Ecto neural progenitor cell (in vitro differentiated cells): ENCODE results near the gene PPFIA2.

Source experiments
- DNase-seq: peaks from one replicate; pipeline ENCODE4 v3.0.0-alpha.2; 2018; ENCODE audit warnings: low spot score

Gene PPFIA2

DNA sequence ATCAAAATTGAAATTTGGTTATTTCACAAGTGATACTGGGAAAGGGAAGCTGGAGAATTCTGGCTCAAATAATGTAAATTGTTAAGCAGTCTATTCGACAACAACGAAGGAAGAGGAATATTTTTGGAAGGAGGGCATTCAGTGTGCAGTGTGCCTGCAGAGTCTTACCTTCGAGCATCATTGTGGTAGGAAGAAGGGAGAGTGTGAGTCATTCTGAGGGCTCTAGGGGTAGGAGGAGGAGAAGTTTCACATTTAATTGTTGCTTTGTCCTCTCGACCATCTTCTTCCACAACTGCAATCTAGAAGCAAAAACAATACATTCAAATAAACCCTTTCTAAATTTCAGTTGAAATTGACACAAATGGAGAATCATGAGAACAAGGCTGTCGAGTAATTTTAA lies 418.2 kb downstream of the PPFIA2 start:
- DNase-seq = no peak

DNA sequence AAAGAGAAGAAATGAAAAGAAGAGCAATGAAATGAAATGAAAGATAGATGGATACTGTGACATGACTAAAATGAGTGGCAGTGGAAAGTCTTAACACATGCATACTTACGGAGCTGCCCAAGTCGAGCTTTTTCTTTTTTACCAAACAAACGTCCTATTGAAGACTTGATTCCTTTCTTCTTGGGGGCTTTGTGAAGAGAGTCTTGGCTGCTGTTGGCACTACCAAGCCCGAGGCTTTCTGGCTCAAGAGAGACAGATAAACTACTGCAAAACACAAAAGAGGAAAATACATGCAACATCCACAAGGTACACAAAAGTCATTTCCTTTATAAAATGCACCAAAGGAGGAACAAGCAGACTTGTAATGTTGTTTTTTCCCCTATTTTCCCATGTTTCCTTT lies 420.1 kb downstream of the PPFIA2 start:
- DNase-seq = no peak

DNA sequence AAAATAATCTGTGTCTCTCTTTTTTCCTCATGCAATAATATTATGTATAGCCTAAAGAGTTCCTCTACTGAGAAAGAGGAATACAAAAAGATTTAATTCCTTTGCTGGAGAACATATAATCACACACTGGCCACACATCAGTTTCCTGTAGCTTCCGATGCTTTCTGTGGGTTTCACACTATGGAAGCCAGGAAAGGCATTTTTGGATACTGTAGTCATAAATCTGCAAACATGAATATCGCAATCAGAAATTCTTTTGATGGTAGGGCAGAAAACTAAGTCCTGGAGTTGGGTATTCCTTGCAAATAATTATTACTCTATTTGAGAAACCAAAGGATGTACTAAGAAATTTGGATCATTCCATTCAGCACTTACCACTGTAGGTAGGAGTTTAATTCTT lies 421.3 kb downstream of the PPFIA2 start:
- DNase-seq = no peak

DNA sequence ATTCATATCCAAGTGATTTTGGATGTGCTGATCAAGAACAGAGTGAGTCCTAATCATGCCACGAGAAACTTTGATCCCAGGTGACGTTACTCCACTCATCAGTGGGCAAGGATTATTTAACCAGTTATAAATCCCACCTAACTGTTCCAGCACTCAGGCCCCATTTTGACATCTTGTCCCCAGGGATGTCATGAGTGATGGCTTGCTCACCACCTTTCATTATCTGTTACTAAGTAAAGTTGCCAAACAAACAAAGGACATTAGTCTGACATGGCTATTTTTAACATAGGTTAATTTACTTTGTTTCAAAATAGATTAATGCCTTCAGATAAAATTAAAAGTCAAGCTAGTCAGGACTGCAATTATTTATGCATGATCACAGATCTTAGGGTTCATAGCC lies 425.3 kb downstream of the PPFIA2 start:
- no peak for DNase-seq

DNA sequence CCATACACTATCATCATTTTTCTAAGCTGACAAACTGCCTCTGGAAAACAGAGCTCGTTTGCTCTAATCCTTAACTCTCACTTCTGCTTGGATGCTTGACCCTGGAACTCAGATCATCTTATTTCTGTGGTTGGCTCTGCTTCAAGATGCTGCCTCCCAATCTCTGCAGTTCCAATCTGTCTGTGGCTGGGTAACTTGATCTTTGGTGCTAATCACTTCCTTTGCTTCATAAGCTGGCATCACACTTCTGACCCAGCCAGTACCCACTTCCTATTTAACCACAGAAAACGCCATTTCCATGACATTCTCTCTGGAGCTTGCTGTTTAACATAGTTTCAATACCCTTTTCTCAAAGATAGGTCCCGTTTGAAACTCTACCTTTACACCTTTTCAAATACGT lies 427.1 kb downstream of the PPFIA2 start:
- DNase-seq = no peak

DNA sequence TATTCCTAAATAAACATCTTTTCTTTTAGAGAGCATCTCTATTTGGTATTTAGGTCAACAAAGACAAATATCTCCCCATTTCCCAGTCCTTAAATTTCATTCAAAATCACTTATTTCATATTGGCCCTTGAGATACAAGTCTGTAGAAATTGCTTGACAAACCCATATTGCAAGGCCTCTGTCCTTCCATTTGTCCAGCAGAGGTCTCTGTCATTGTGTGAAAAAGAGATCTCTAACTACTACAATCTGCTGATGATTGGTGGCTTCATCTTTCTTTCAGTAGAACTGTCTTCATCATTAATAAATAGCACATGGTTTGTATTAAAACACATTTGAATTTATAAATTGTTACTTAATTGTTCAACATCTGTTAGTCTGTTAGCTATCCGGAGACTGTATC lies 428.7 kb downstream of the PPFIA2 start:
- DNase-seq = no peak

- DNase-seq = peak; percentile 48
These were observed 430.1 kb downstream of the PPFIA2 start for GRCh38 chr12:81329085-81329484.

GRCh38 chr12:81327425-81327824 lies 431.7 kb downstream of the PPFIA2 start:
- no peak for DNase-seq

DNA sequence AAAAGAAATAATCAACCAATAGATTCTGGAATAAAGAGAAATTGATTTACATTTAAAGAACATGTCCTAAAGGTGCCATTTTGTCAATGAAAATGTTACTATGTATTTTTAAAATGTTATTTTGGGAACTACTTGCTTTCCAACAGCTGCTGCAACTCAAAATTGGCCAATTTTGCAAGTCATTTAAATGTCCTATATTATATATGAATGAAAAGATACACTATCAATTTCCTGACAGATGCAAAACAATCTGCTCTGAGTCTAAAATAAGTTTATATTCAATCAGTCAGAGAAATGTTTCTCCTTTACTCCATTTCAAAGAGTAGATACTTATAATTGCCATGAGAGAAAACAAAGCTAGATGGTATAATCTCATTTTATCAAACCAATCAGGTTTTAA lies 434.1 kb downstream of the PPFIA2 start:
- no peak for DNase-seq

GRCh38 chr12:81314903-81315531 lies 444.1 kb downstream of the PPFIA2 start:
- no peak for DNase-seq

DNA sequence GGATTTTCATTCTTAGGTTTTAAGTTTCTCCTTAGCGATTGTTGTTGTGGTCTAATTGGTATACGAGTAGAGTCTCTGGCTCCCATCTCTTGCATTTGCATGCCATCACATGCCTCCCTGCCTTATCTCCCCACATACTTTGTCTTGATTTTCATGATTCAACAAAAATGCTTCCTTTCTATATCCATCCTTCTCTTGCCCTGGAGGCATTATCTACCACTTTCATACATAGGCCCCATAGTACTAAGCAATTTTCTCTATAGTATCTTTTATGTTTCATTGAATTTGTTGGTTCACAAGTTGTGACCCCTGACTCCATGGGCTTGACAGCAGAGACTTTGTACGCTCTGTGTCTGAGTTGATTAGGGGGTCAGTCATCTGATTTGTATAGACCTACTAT lies 455.2 kb downstream of the PPFIA2 start:
- DNase-seq = no peak

DNA sequence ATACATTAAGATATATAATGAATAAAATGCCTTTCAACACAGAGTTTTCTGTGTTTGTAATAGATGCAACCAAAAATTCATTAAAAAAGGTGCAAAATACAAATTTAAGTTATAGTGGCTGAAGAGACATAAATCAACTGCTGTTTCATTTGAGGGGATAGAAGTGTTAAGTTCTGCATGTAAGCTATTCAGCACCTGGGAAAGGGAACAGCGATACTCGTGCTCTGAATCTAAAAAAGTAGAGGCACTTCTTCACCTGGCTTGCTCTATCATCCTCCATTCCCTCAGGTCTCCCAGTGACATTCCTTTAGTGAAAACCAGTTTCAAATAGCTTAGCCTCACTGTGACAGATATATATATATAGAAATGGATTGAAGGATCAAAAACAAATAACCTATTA lies 458.7 kb downstream of the PPFIA2 start:
- DNase-seq = no peak

DNA sequence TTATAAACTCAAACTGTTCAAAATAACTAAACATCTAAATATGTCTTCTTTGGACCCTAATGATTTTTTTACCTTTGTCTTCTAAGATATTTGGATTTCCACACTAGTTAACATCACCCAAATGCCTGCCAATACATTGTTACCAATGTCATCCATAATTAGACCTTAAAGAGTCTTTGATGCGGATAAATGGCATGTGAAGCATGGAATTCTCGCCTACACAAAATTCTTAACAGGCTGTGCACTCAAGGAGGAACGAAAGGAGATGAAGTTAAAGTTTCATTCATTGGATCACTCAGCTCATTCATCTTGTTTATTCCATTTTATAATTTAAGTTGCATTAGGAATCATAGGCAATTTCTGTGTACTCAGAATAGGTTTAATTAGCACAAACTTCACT lies 461.5 kb downstream of the PPFIA2 start:
- no peak for DNase-seq

DNA sequence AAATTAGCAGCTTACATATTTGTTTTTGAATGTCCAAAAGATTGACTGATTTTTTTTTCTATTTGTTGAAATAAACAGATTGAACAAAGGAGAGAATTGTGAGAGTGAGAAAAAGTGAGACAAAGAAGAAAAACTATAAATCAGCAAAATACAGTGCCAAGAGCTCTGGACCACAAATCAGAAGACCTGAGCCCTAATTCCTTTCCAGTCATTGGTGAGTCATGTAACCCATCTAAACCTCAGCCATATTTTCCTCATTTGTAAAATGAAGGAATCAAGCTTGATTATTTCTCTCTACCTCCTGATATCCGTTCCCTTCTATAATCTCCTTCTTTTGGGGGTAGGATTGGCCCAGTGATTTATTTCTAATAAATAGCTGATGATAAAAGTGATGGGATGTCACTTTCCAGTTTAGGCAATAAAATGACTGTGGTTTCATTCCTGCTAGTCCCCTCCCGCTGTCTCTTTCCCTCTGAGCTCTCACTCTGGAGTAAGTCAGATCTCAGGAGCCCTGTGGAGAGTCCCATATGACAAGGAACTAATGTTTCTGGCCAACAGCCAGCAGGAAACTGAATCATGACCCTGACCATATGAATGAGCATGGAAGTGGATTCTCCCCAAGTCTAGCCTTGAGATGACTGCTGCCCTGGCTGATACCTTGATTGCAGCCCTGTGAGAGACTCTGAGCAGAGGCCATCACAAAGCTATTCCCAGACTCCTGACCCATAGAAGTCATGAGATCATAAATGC lies 462.4 kb downstream of the PPFIA2 start:
- no peak for DNase-seq

DNA sequence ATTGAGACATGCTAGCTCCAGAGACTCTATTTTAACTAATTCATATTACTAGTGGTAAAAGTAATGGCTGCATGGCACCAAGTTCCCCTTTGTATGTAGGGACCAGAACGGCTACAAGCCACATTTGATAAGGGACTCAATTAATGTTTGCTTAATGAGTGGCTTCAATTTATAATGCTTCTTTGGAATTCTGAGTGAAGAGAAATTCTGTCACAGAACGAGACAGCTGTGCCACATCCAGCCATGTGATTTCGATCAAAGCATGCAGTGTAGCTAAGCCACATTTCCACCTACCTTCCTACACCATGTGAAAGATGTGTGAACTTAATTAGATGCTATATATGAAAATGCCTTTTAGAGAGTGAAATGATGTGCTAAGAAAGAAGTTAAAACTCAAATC lies 463.9 kb downstream of the PPFIA2 start:
- no peak for DNase-seq

- no peak for DNase-seq
These were observed 464.6 kb downstream of the PPFIA2 start for GRCh38 chr12:81294325-81295190.

DNA sequence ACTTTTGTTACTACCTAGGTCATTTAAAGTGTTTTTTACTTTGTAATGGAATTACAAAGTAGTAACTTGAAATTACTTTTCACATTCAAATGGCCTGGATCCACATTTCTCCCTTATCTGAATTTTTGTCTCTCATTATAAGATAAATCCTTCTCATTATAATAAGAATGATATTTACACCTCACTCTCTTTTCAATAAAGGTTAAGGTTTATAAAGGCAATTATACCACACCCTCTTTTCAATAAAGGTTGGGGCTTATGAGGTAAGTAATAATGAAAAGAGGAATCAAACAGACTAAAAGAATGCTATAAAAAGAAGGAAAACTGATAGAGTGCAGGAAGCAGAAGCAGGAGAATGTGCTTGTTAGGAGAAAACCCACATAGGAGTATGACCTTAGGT lies 470.5 kb downstream of the PPFIA2 start:
- no peak for DNase-seq

DNA sequence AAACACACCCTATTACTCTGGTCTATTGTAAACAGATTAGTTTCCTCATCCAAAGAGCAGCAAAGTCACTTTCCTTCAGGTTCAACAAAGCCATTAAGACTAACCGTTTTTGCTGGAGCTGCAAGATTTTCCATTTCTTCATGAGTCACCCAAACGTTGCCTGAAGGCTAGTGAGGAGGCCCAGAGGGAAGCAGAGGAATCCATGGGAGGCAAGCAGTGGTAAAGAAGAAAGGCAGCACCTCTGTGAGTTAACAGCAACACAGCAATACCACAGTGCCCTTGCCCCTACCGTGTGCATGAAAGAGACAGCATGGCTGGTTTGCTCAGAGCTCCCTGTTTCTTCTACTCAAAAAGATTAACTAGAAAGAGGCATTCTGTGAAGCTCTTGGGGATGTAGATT lies 475.0 kb downstream of the PPFIA2 start:
- no peak for DNase-seq

DNA sequence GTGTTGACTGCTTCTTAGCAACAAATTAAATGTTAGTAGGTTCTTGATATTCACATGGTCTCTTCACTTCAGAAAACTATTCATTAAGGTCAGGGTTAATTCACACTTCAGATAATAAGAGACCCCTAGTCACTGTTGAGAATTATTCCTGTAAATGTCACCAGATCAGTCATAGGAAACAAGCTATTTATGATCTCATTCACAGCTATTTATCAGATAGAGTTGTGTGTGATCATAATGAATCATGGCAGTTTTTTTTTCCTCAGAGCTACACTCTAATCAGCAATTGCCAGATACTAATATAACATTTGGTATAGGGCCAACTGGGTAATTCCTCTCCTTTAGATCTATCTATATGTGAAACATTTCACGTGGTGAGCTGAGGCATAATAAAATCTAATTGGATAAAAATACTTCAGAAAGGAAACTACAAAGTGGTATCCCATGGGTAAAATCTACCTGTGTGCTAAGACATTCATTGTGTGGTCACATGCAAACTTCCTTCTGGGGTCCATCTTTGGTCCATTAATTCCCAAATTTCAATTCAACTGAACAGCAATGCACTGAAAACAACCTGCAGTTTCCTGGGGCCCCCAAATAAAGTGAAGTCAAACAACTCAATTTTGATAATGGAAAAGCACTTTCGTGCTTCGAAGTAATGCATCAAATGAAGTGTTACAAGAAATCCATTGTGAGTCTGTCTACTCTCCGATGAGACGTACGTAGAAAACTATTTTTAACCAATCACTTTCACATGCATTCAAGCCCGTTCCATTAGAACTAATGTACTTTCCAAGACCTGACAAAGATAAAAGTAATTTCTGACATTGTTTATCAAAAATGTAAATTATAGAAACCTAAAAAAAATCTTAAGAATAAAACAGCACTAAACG lies 484.3 kb downstream of the PPFIA2 start:
- no peak for DNase-seq

DNA sequence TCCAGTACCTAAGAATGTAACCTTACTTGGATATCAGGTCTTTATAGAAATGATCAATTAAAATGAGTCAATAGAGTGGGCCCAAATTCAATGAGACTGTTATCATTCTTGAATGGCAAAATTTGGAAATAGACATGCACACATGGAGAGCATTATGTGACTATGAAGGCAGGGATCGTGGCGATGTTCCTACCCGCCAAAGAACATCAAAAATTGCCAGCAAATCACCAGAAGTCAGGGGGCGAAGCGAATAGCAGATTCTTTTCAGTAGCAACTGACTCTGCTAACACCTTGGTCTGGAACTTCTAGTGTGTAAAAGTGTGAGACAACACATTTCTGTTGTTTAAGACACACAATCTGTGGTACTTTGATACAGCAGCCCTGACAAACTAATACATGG lies 488.8 kb downstream of the PPFIA2 start:
- DNase-seq = no peak

GRCh38 chr12:81263072-81263471 lies 496.1 kb downstream of the PPFIA2 start:
- no peak for DNase-seq
